HG02981 (cell line): ENCODE results near the gene MT1H.

Experiments used
- ATAC-seq: cut with Tn5 transposase; IDR thresholded peaks from one replicate; pipeline ENCODE4 v1.9.1; 2021; ENCODE audit warnings: mild to moderate bottlenecking, moderate library complexity; ENCODE audit not compliant: unreplicated experiment

MT1H gene

GRCh38 chr16:56636616-56637413 is 32.8 kb upstream of the MT1H start:
- no peak for ATAC-seq

- no peak for ATAC-seq
Measured at GRCh38 chr16:56637814-56638750, 31.5 kb upstream of the MT1H start, which contains the start of gene MT1A. MT1A (plus strand) TSS chr16:56638666; CDS start chr16:56638739, 73 bp downstream.

- ATAC-seq, result no peak
Measured at GRCh38 chr16:56639045-56639444, 30.6 kb upstream of the MT1H start.

- no peak for ATAC-seq
Measured at GRCh38 chr16:56640076-56640475, 29.5 kb upstream of the MT1H start.

GRCh38 chr16:56641166-56641565 is 28.4 kb upstream of the MT1H start:
- no peak for ATAC-seq

GRCh38 chr16:56643080-56643778 is 26.4 kb upstream of the MT1H start:
- peak; percentile 77 for ATAC-seq

- no peak for ATAC-seq
Measured at GRCh38 chr16:56643833-56644232, 25.8 kb upstream of the MT1H start.

GRCh38 chr16:56645311-56645710 is 24.3 kb upstream of the MT1H start:
- ATAC-seq, result no peak

GRCh38 chr16:56645838-56646237 is 23.8 kb upstream of the MT1H start:
- no peak for ATAC-seq

GRCh38 chr16:56647641-56648431 is 21.8 kb upstream of the MT1H start:
- no peak for ATAC-seq

- no peak for ATAC-seq
Measured at GRCh38 chr16:56649271-56649670, 20.3 kb upstream of the MT1H start.

- no peak for ATAC-seq
Measured at GRCh38 chr16:56649820-56650219, 19.8 kb upstream of the MT1H start.

- ATAC-seq, result no peak
Measured at GRCh38 chr16:56651586-56651985, 18.0 kb upstream of the MT1H start, which contains the start of gene MT1B. MT1B (plus strand) TSS chr16:56651886; CDS start chr16:56651954, 68 bp downstream.

GRCh38 chr16:56652600-56652999 is 17.0 kb upstream of the MT1H start:
- ATAC-seq, result no peak

GRCh38 chr16:56653218-56653617 is 16.4 kb upstream of the MT1H start:
- no peak for ATAC-seq

- ATAC-seq, result no peak
Measured at GRCh38 chr16:56657555-56658326, 11.9 kb upstream of the MT1H start, which contains the start of gene MT1F. MT1F (plus strand) TSS chr16:56657959; CDS start chr16:56658059, 100 bp downstream.

- no peak for ATAC-seq
Measured at GRCh38 chr16:56658327-56658875, 11.2 kb upstream of the MT1H start.

- ATAC-seq, result no peak
Measured at GRCh38 chr16:56662357-56663354, 7.0 kb upstream of the MT1H start.
